Omental fat pad (tissue), 4 donors: Measurements from ENCODE around the gene TPI1. TPM values are rescaled to one million over a fixed set of nuclear protein-coding genes. Genes with fewer than 3 reads are reported as not detected.

Experiments
- ATAC-seq: fragments of 150-250 bp; one replicate; pipeline ENCODE4 v1.9.1; 2016; ENCODE audit warnings: mild to moderate bottlenecking, moderate library complexity; ENCODE audit not compliant: low FRiP score
- DNase-seq: peaks from one replicate; pipeline ENCODE4 v3.0.0-alpha.2; 2019; ENCODE audit warnings: low spot score
- CTCF ChIP-seq, 3 donors: fragments of 450-650 bp; IDR thresholded peaks; one replicate each; pipeline ENCODE4 v1.5.1; 2016 to 2017; ENCODE audit warnings: antibody characterized with exemption in 3 of 3, mild to moderate bottlenecking in 3 of 3, moderate library complexity in 2 of 3
- total RNA-seq, 4 donors: library from RNA; depleted of rRNA; stranded (reverse); fragments of >200 nt; gene quantifications; one replicate each; pipeline ENCODE4 v1.1.0, GENCODE V29; 2016

The TPI1 gene
- total RNA-seq, 4 donors from 2014 or later = 254 to 446 (median 375) TPM

GRCh38 chr12:6834254-6834653 is 33.1 kb upstream of the TPI1 start:
- ATAC-seq (no peak), DNase-seq (no peak)
- no peak for TF ChIP-seq CTCF (IDR thresholded peaks at IDR 0.05)

GRCh38 chr12:6834873-6835272 is 32.5 kb upstream of the TPI1 start:
- TF ChIP-seq CTCF (IDR thresholded peaks at IDR 0.05) = no peak
- no peak for DNase-seq

GRCh38 chr12:6836851-6837250 is 30.5 kb upstream of the TPI1 start:
- no peak for ATAC-seq
- no peak for TF ChIP-seq CTCF (IDR thresholded peaks at IDR 0.05)
- no peak for DNase-seq

More at GRCh38 chr12:6834873-6835272, 32.5 kb upstream of the TPI1 start:
- no peak for ATAC-seq

- no peak for ATAC-seq
- DNase-seq = no peak
- TF ChIP-seq CTCF (IDR thresholded peaks at IDR 0.05) = no peak
Observed at GRCh38 chr12:6837370-6838060, 29.8 kb upstream of the TPI1 start.

- ATAC-seq (no peak), DNase-seq (no peak)
- TF ChIP-seq CTCF (IDR thresholded peaks at IDR 0.05) = no peak
Observed at GRCh38 chr12:6838854-6839253, 28.5 kb upstream of the TPI1 start.

GRCh38 chr12:6839482-6840201 is 27.7 kb upstream of the TPI1 start:
- DNase-seq (no peak), ATAC-seq (no peak)
- TF ChIP-seq CTCF (IDR thresholded peaks at IDR 0.05) = no peak

- ATAC-seq = no peak
- no peak for DNase-seq
- TF ChIP-seq CTCF (IDR thresholded peaks at IDR 0.05) = no peak
Observed at GRCh38 chr12:6840330-6840729, 27.0 kb upstream of the TPI1 start.
